Activated CD8-positive, alpha-beta T cell treated with anti-CD3 and anti-CD28 coated beads, Interleukin-2, amount 10 ng/mL, durations not matched to agents 7 days and 5 days (primary cell): Measurements from ENCODE around the gene EMILIN3. TPM values are rescaled to one million over a fixed set of nuclear protein-coding genes. Genes with fewer than 3 reads are reported as not detected.

Experiments used
- ATAC-seq: fragments of 150-1000 bp; cut with Tn5 transposase; one replicate; pipeline ENCODE4 v1.10.0; 2021; ENCODE audit warnings: moderate library complexity
- CTCF ChIA-PET: fragments of 350-600 bp; sonication (Branson Sonifier 250); formaldehyde crosslinking; loops from one replicate; lab custom pipeline; 2021; ENCODE audit warnings: antibody characterized with exemption; lab: Charles Lee
- POLR2A ChIA-PET: fragments of 350-600 bp; sonication (Branson Sonifier 250); formaldehyde crosslinking; loops from one replicate; lab custom pipeline; 2021; ENCODE audit warnings: antibody characterized with exemption; lab: Charles Lee
- DNase-seq: peaks from one replicate; pipeline ENCODE4 v3.0.0-alpha.2; 2020
- H3K27ac Mint-ChIP-seq: one replicate; pipeline ENCODE4 v1.8.0; 2021; ENCODE audit warnings: mild to moderate bottlenecking, mixed read lengths
- H3K27me3 Mint-ChIP-seq: one replicate; pipeline ENCODE4 v1.8.0; 2021; ENCODE audit warnings: low read depth, mixed read lengths
- H3K36me3 Mint-ChIP-seq: one replicate; pipeline ENCODE4 v1.8.0; 2021; ENCODE audit warnings: low read depth, mixed read lengths
- H3K4me1 Mint-ChIP-seq: one replicate; pipeline ENCODE4 v1.8.0; 2021; ENCODE audit warnings: low read depth, mixed read lengths
- H3K4me3 Mint-ChIP-seq: one replicate; pipeline ENCODE4 v1.8.0; 2021; ENCODE audit warnings: mild to moderate bottlenecking, mixed read lengths
- H3K9me3 Mint-ChIP-seq: one replicate; pipeline ENCODE4 v1.8.0; 2022; ENCODE audit warnings: mixed read lengths; ENCODE audit not compliant: insufficient read depth
- total RNA-seq, 2 experiments: library from RNA; stranded (reverse); gene quantifications; one replicate each; pipeline ENCODE4 v1.2.3, GENCODE V29; 2021

EMILIN3 gene
- total RNA-seq, 2 experiments from 2014 or later: not detected

- ATAC-seq: no peak
- no peak for DNase-seq
- Mint-ChIP-seq H3K27ac (no peak overlapping the region), H3K4me3 (no peak overlapping the region), H3K36me3 (no peaks in the 10 kb centered on the region), H3K9me3 (no peaks in the 10 kb centered on the region), H3K27me3 (peaks cover 13% of the 10 kb centered on the region), H3K4me1 (peaks cover 13% of the 10 kb centered on the region)
- POLR2A ChIA-PET: no interaction called here
- CTCF ChIA-PET: interaction anchor here (0.9 to 4.2 kb wide), 6 partner anchors 14 to 241 kb away, joined by 3 to 35 read pairs (median 9); no protein-coding TSS in a partner anchor
Measured at GRCh38 chr20:41336711-41337492, 29.7 kb downstream of the EMILIN3 start.

GRCh38 chr20:41335591-41335990, 31.0 kb downstream of the EMILIN3 start:
- ChIA-PET POLR2A (no interaction called here), CTCF (interaction anchor here (1.5 to 2.4 kb wide), 2 partner anchors 162 to 200 kb away, joined by 4 to 6 read pairs; no protein-coding TSS in a partner anchor)
- H3K4me1 Mint-ChIP-seq: peaks cover 11% of the 10 kb centered on the region
- peaks cover 13% of the 10 kb centered on the region for H3K27me3 Mint-ChIP-seq
- ATAC-seq (no peak), DNase-seq (no peak)
- H3K27ac Mint-ChIP-seq: no peak overlapping the region
- no peaks in the 10 kb centered on the region for H3K9me3 Mint-ChIP-seq
- H3K4me3 Mint-ChIP-seq: no peak overlapping the region
- H3K36me3 Mint-ChIP-seq: no peaks in the 10 kb centered on the region

GRCh38 chr20:41334443-41335421, 31.9 kb downstream of the EMILIN3 start:
- no peak for ATAC-seq
- DNase-seq: no peak
- no peak overlapping the region for H3K4me3 Mint-ChIP-seq
- peaks cover 9% of the 10 kb centered on the region for H3K4me1 Mint-ChIP-seq
- no peaks in the 10 kb centered on the region for H3K9me3 Mint-ChIP-seq
- CTCF ChIA-PET: interaction anchor here (1.5 to 2.4 kb wide), 2 partner anchors 162 to 200 kb away, joined by 4 to 6 read pairs; no protein-coding TSS in a partner anchor
- no peaks in the 10 kb centered on the region for H3K36me3 Mint-ChIP-seq
- H3K27me3 Mint-ChIP-seq: peaks cover 13% of the 10 kb centered on the region
- POLR2A ChIA-PET: no interaction called here
- no peak overlapping the region for H3K27ac Mint-ChIP-seq

GRCh38 chr20:41334036-41334435, 32.6 kb downstream of the EMILIN3 start:
- Mint-ChIP-seq H3K4me1 (peaks cover 13% of the 10 kb centered on the region), H3K9me3 (no peaks in the 10 kb centered on the region), H3K27me3 (peaks cover 9% of the 10 kb centered on the region), H3K4me3 (no peak overlapping the region), H3K27ac (no peak overlapping the region), H3K36me3 (no peaks in the 10 kb centered on the region)
- ATAC-seq (no peak), DNase-seq (no peak)
- ChIA-PET POLR2A (no interaction called here), CTCF (interaction anchor here (1.5 to 2.4 kb wide), 2 partner anchors 161 to 199 kb away, joined by 4 to 6 read pairs; no protein-coding TSS in a partner anchor)

- ATAC-seq (no peak), DNase-seq (no peak)
- Mint-ChIP-seq H3K36me3 (no peaks in the 10 kb centered on the region), H3K27me3 (peaks cover 4% of the 10 kb centered on the region), H3K4me1 (peaks cover 18% of the 10 kb centered on the region), H3K27ac (no peak overlapping the region), H3K9me3 (no peaks in the 10 kb centered on the region), H3K4me3 (no peak overlapping the region)
- CTCF ChIA-PET: interaction anchor here (0.8 to 1.1 kb wide), 3 partner anchors 9 to 196 kb away, joined by 3 to 7 read pairs (median 3); partner anchors contain the start of gene LPIN3
- POLR2A ChIA-PET: no interaction called here
Measured at GRCh38 chr20:41331731-41332130, 34.9 kb downstream of the EMILIN3 start.

GRCh38 chr20:41330941-41331340, 35.7 kb downstream of the EMILIN3 start:
- ChIA-PET POLR2A (no interaction called here), CTCF (interaction anchor here (1.1 to 2.4 kb wide), 3 partner anchors 10 to 196 kb away, joined by 3 to 11 read pairs (median 11); partner anchors contain the start of gene LPIN3)
- Mint-ChIP-seq H3K9me3 (no peaks in the 10 kb centered on the region), H3K36me3 (no peaks in the 10 kb centered on the region), H3K4me1 (peaks cover 18% of the 10 kb centered on the region), H3K27ac (no peak overlapping the region), H3K4me3 (no peak overlapping the region), H3K27me3 (peaks cover 4% of the 10 kb centered on the region)
- DNase-seq (no peak), ATAC-seq (no peak)

GRCh38 chr20:41330343-41330720, 36.3 kb downstream of the EMILIN3 start:
- no peak for ATAC-seq
- POLR2A ChIA-PET: no interaction called here
- H3K27ac Mint-ChIP-seq: no peak overlapping the region

GRCh38 chr20:41329435-41330342, 36.9 kb downstream of the EMILIN3 start:
- H3K27ac Mint-ChIP-seq: peak overlapping the region; percentile 73
- no peaks in the 10 kb centered on the region for H3K9me3 Mint-ChIP-seq
- ATAC-seq: peak; percentile 100
- peaks cover 4% of the 10 kb centered on the region for H3K27me3 Mint-ChIP-seq
- ChIA-PET POLR2A (interaction anchor here (1.0 kb wide), 1 partner anchor 172 kb away, joined by 3 read pairs; no protein-coding TSS in a partner anchor), CTCF (interaction anchor here (0.8 to 2.4 kb wide), 7 partner anchors 10 to 235 kb away, joined by 3 to 11 read pairs (median 8); no protein-coding TSS in a partner anchor)
- no peaks in the 10 kb centered on the region for H3K36me3 Mint-ChIP-seq
- peaks cover 18% of the 10 kb centered on the region for H3K4me1 Mint-ChIP-seq
- DNase-seq: peak; percentile 78
- H3K4me3 Mint-ChIP-seq: no peak overlapping the region

More at GRCh38 chr20:41330343-41330720, 36.3 kb downstream of the EMILIN3 start:
- Mint-ChIP-seq H3K4me3 (no peak overlapping the region), H3K9me3 (no peaks in the 10 kb centered on the region), H3K4me1 (peaks cover 18% of the 10 kb centered on the region), H3K36me3 (no peaks in the 10 kb centered on the region), H3K27me3 (peaks cover 4% of the 10 kb centered on the region)
- CTCF ChIA-PET: interaction anchor here (1.1 to 2.4 kb wide), 5 partner anchors 9 to 196 kb away, joined by 3 to 11 read pairs (median 11); no protein-coding TSS in a partner anchor
- DNase-seq: no peak

GRCh38 chr20:41327178-41327577, 39.4 kb downstream of the EMILIN3 start:
- Mint-ChIP-seq H3K27ac (no peak overlapping the region), H3K4me1 (peaks cover 18% of the 10 kb centered on the region), H3K9me3 (no peaks in the 10 kb centered on the region), H3K36me3 (no peaks in the 10 kb centered on the region), H3K27me3 (peaks cover 4% of the 10 kb centered on the region), H3K4me3 (no peak overlapping the region)
- ATAC-seq (no peak), DNase-seq (no peak)
- POLR2A ChIA-PET: no interaction called here
- CTCF ChIA-PET: interaction anchor here (0.8 to 1.4 kb wide), 3 partner anchors 12 to 370 kb away, joined by 3 to 4 read pairs (median 3); no protein-coding TSS in a partner anchor

GRCh38 chr20:41320976-41321375, 45.6 kb downstream of the EMILIN3 start:
- ATAC-seq: no peak
- DNase-seq: no peak
- POLR2A ChIA-PET: no interaction called here
- H3K27me3 Mint-ChIP-seq: peaks cover 6% of the 10 kb centered on the region
- H3K36me3 Mint-ChIP-seq: no peaks in the 10 kb centered on the region
- H3K9me3 Mint-ChIP-seq: no peaks in the 10 kb centered on the region
- H3K27ac Mint-ChIP-seq: no peak overlapping the region
- peaks cover 26% of the 10 kb centered on the region for H3K4me1 Mint-ChIP-seq
- CTCF ChIA-PET: interaction anchor here (1.0 to 1.5 kb wide), 3 partner anchors 18 to 186 kb away, joined by 3 to 4 read pairs (median 3); no protein-coding TSS in a partner anchor
- H3K4me3 Mint-ChIP-seq: no peak overlapping the region
